MCF 10A (cell line): ENCODE results near the gene RAB4A. TPM values are rescaled to one million over a fixed set of nuclear protein-coding genes. Genes with fewer than 3 reads are reported as not detected.

Experiments used
- BruUV-seq: library from RNA; stranded (reverse); fragments of 400-500 nt; replicated peaks from 2 replicates; lab custom pipeline; 2021; lab: Mats Ljungman, UMichigan
- CTCF ChIA-PET: fragments of 300-600 bp; sonication (Branson Sonifier 250); formaldehyde crosslinking; extraction: SDS; loops from one replicate; lab custom pipeline; 2021; ENCODE audit warnings: antibody characterized with exemption, inconsistent platforms; lab: Yijun Ruan, JAX
- POLR2A ChIA-PET: fragments of 300-600, 350-650 bp; sonication (Branson Sonifier 250); formaldehyde crosslinking; extraction: SDS; loops from one replicate; lab custom pipeline; 2020; ENCODE audit warnings: antibody characterized with exemption, inconsistent platforms; lab: Yijun Ruan, JAX
- DNase-seq: peaks from one replicate; pipeline ENCODE4 v3.0.0-alpha.2; 2018; ENCODE audit not compliant: unreplicated experiment
- H3K27ac Mint-ChIP-seq: one replicate; pipeline ENCODE4 v1.8.0; 2022; ENCODE audit warnings: mild to moderate bottlenecking, low read depth, mixed read lengths; ENCODE audit not compliant: unreplicated experiment
- H3K27me3 Mint-ChIP-seq: one replicate; pipeline ENCODE4 v1.8.0; 2022; ENCODE audit warnings: mixed read lengths; ENCODE audit not compliant: insufficient read depth, unreplicated experiment
- H3K36me3 Mint-ChIP-seq: one replicate; pipeline ENCODE4 v1.8.0; 2022; ENCODE audit warnings: mild to moderate bottlenecking, moderate library complexity, mixed read lengths; ENCODE audit not compliant: insufficient read depth, unreplicated experiment
- H3K4me1 Mint-ChIP-seq: one replicate; pipeline ENCODE4 v1.8.0; 2022; ENCODE audit warnings: mixed read lengths; ENCODE audit not compliant: insufficient read depth, unreplicated experiment
- H3K4me3 Mint-ChIP-seq: one replicate; pipeline ENCODE4 v1.8.0; 2022; ENCODE audit warnings: mild to moderate bottlenecking, moderate library complexity, mixed read lengths; ENCODE audit not compliant: unreplicated experiment
- H3K9me3 Mint-ChIP-seq: one replicate; pipeline ENCODE4 v1.8.0; 2022; ENCODE audit warnings: mixed read lengths; ENCODE audit not compliant: unreplicated experiment
- CTCF ChIP-seq: fragments of 200-600 bp; IDR thresholded peaks from one replicate; pipeline ENCODE4 v1.8.0; 2022; ENCODE audit warnings: antibody characterized with exemption, mild to moderate bottlenecking; ENCODE audit not compliant: unreplicated experiment
- intact Hi-C: fragments of 100-400 bp; cut with micrococcal nuclease; formaldehyde crosslinking; loops from 2 replicates; pipeline ENCODE4 v1.14.1; 2022
- total RNA-seq: library from RNA; stranded (reverse); gene quantifications from 2 replicates; pipeline ENCODE4 v1.2.3, GENCODE V29; 2022

RAB4A gene
- total RNA-seq, 1 experiment from 2014 or later: 87.4 TPM

DNA sequence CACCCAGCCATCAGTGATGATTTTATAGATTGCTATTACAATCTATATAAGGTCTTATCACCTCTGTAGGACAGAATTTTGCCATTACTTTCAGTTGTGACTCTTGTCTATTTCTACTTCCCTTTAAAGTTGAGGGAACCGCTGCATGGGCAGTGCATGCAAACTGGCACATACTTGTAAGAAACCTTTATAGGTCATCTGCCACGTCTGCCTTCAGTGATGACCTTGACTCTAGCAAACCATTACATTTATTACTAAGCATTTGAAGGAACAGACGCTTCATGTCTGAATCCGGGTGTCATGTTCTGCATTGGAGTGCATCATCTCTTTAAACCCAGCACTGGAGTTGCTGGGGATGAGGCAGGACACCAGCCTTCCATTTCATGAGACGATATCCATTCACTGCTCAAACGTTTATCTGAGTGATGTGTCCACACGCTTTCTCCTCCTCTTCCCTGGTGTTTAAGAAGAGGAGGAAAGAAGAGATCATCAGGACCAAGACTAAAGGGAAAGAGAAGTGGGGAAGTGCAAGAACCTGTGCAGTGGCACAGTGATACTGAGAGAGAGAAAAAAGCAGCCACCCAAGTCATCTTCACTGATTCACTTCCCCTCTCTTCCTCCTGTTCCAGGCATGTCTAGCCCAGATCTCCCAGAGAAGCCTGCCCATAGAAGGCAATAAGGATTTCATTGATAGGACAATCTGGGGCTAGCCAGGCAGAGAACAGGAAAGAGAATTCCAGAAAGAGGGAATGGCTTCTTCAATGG, 57.9 kb downstream of the RAB4A start:
- ChIA-PET POLR2A (interaction anchor here (0.7 to 1.0 kb wide), 2 partner anchors 10 to 12 kb away, joined by 3 read pairs; no protein-coding TSS in a partner anchor), CTCF (no interaction called here)
- no peaks in the 10 kb centered on the region for H3K9me3 Mint-ChIP-seq
- H3K36me3 Mint-ChIP-seq: peaks cover 51% of the 10 kb centered on the region
- no peaks in the 10 kb centered on the region for H3K4me1 Mint-ChIP-seq
- no TSS peak for BruUV-seq
- H3K27ac Mint-ChIP-seq: no peak overlapping the region
- intact Hi-C loops: loop anchor here (5.0 kb wide), 1 partner anchor 366 kb away; no protein-coding TSS in a partner anchor
- DNase-seq: no peak
- H3K4me3 Mint-ChIP-seq: no peak overlapping the region
- H3K27me3 Mint-ChIP-seq: no peaks in the 10 kb centered on the region
- no peak for TF ChIP-seq CTCF

- DNase-seq: no peak
- Mint-ChIP-seq H3K36me3 (peaks cover 13% of the 10 kb centered on the region), H3K27me3 (no peaks in the 10 kb centered on the region), H3K27ac (no peak overlapping the region), H3K4me3 (no peak overlapping the region), H3K4me1 (peaks cover 26% of the 10 kb centered on the region), H3K9me3 (no peaks in the 10 kb centered on the region)
- POLR2A ChIA-PET: interaction anchor here (1.2 to 1.6 kb wide), 3 partner anchors 13 to 76 kb away, joined by 3 to 4 read pairs (median 4); no protein-coding TSS in a partner anchor
- no peak for TF ChIP-seq CTCF
- intact Hi-C loops: no loop called here
- CTCF ChIA-PET: interaction anchor here (0.7 kb wide), 1 partner anchor 85 kb away, joined by 3 read pairs; no protein-coding TSS in a partner anchor
- BruUV-seq: no TSS peak
Measured at GRCh38 chr1:229334269-229334668, 63.4 kb downstream of the RAB4A start.

DNA sequence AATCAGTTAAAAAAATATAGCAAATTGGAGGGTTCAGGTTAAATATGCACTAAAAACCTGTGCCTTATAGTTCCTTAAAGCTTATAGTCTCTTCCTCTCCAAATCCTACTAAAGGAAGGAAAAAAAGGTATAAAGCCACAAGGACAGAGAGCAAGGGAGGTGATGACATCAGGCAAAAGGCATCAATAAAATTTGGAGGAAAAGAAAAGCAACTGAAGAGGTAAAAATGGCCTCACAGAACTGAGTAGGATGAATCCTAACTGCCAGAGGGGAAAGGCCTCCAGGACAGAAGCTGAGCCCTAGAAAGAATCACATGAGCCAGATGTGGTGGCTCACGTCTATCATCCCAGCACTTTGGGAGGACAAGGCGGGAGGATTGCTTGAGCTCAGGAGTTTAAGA, 63.8 kb downstream of the RAB4A start:
- peaks cover 31% of the 10 kb centered on the region for H3K4me1 Mint-ChIP-seq
- H3K9me3 Mint-ChIP-seq: no peaks in the 10 kb centered on the region
- ChIA-PET POLR2A (interaction anchor here (1.2 to 1.6 kb wide), 3 partner anchors 13 to 76 kb away, joined by 3 to 4 read pairs (median 4); no protein-coding TSS in a partner anchor), CTCF (interaction anchor here (0.7 kb wide), 2 partner anchors 21 to 84 kb away, joined by 3 to 4 read pairs; no protein-coding TSS in a partner anchor)
- H3K27ac Mint-ChIP-seq: no peak overlapping the region
- H3K27me3 Mint-ChIP-seq: no peaks in the 10 kb centered on the region
- DNase-seq: no peak
- no peak overlapping the region for H3K4me3 Mint-ChIP-seq
- intact Hi-C loops: no loop called here
- TF ChIP-seq CTCF: no peak
- BruUV-seq: no TSS peak
- peaks cover 13% of the 10 kb centered on the region for H3K36me3 Mint-ChIP-seq

GRCh38 chr1:229336345-229336744, 65.4 kb downstream of the RAB4A start:
- intact Hi-C loops: no loop called here

More at GRCh38 chr1:229336345-229336744, 65.4 kb downstream of the RAB4A start:
- Mint-ChIP-seq H3K27ac (no peak overlapping the region), H3K9me3 (no peaks in the 10 kb centered on the region), H3K4me1 (peaks cover 39% of the 10 kb centered on the region), H3K4me3 (no peak overlapping the region), H3K27me3 (no peaks in the 10 kb centered on the region), H3K36me3 (peaks cover 13% of the 10 kb centered on the region)
- ChIA-PET POLR2A (interaction anchor here (0.6 to 1.1 kb wide), 6 partner anchors 10 to 218 kb away, joined by 3 to 6 read pairs (median 4); partner anchors contain the start of gene RAB4A), CTCF (interaction anchor here (0.7 to 1.6 kb wide), 3 partner anchors 11 to 79 kb away, joined by 4 to 6 read pairs (median 5); no protein-coding TSS in a partner anchor)
- BruUV-seq: no TSS peak
- no peak for DNase-seq
- no peak for TF ChIP-seq CTCF
